A673 (cell line): ENCODE results near the gene RHOA. TPM values are rescaled to one million over a fixed set of nuclear protein-coding genes. Genes with fewer than 3 reads are reported as not detected.
A peak's percentile ranks its signal among the peaks of the same experiment; 100 is the strongest.

Experiments
- BruUV-seq: library from RNA; stranded (reverse); fragments of 400-500 nt; replicated peaks from 2 replicates; lab custom pipeline; 2021; lab: Mats Ljungman, UMichigan
- CTCF ChIA-PET: fragments of 300-600 bp; sonication (Branson Sonifier 250); formaldehyde crosslinking; loops from one replicate; lab custom pipeline; 2022; ENCODE audit warnings: antibody characterized with exemption; lab: Charles Lee
- POLR2A ChIA-PET: fragments of 300-600 bp; sonication (Branson Sonifier 250); formaldehyde crosslinking; loops from one replicate; lab custom pipeline; 2022; ENCODE audit warnings: antibody characterized with exemption; ENCODE audit not compliant: low non-redundant PET; lab: Charles Lee
- DNase-seq: peaks from one replicate; pipeline ENCODE4 v3.0.0-alpha.2; 2015; ENCODE audit warnings: low spot score
- H3K27ac ChIP-seq: fragments of 200-600 bp; sonication (generic); 2 replicates; pipeline ENCODE4 v1.5.1; 2016; ENCODE audit warnings: mixed run types, low read depth, mild to moderate bottlenecking, mixed read lengths, antibody characterized with exemption, low read length; ENCODE audit not compliant: poor library complexity, severe bottlenecking
- H3K27me3 ChIP-seq: fragments of 200-600 bp; sonication (generic); replicated peaks from 2 replicates; pipeline ENCODE4 v1.6.1; 2017; ENCODE audit warnings: mixed run types, low read depth, mild to moderate bottlenecking, mixed read lengths, antibody characterized with exemption, low read length; ENCODE audit not compliant: insufficient read depth, poor library complexity
- H3K36me3 ChIP-seq: fragments of 200-600 bp; sonication (generic); 2 replicates; pipeline ENCODE4 v1.6.1; 2016; ENCODE audit warnings: mixed run types, mild to moderate bottlenecking, mixed read lengths, antibody characterized with exemption, low read length; ENCODE audit not compliant: insufficient read depth, poor library complexity, severe bottlenecking
- H3K4me1 ChIP-seq: fragments of 200-600 bp; sonication (generic); 2 replicates; pipeline ENCODE4 v1.6.1; 2017; ENCODE audit warnings: mixed run types, mild to moderate bottlenecking, mixed read lengths, antibody characterized with exemption, low read length; ENCODE audit not compliant: insufficient read depth, poor library complexity, severe bottlenecking
- H3K4me3 ChIP-seq: fragments of 200-600 bp; sonication (generic); 2 replicates; pipeline ENCODE4 v1.5.1; 2016; ENCODE audit warnings: low read depth, mixed run types, mild to moderate bottlenecking, mixed read lengths, low read length; ENCODE audit not compliant: poor library complexity, severe bottlenecking
- H3K9me3 ChIP-seq: fragments of 200-600 bp; sonication (generic); 2 replicates; pipeline ENCODE4 v1.6.1; 2016; ENCODE audit warnings: mixed run types, low read depth, mild to moderate bottlenecking, mixed read lengths, antibody characterized with exemption, low read length; ENCODE audit not compliant: poor library complexity, severe bottlenecking
- EZH2 ChIP-seq: fragments of 200-600 bp; sonication (generic); IDR thresholded peaks from 2 replicates; pipeline ENCODE4 v1.6.1; 2017; ENCODE audit warnings: borderline replicate concordance, low read depth, mild to moderate bottlenecking, mixed read lengths, antibody characterized with exemption, low read length; ENCODE audit not compliant: poor library complexity, severe bottlenecking
- intact Hi-C: fragments of 100-400 bp; cut with micrococcal nuclease; formaldehyde crosslinking; loops from one replicate; pipeline ENCODE4 v1.10.0; 2022; ENCODE audit not compliant: unreplicated experiment
- total RNA-seq: library from RNA; stranded (reverse); gene quantifications from 2 replicates; pipeline ENCODE4 v1.2.3, GENCODE V29; 2021
- TF ChIP-seq, protein P1 (sequence below): fragments of 300-800, 200-600 bp; sonication (generic); conservative IDR thresholded peaks from 2 replicates; pipeline ENCODE4 v1.5.1; 2017; ENCODE audit warnings: low read depth, mild to moderate bottlenecking, antibody characterized with exemption, low read length, moderate library complexity, mixed read lengths

RHOA gene
- total RNA-seq, 1 experiment from 2014 or later: 198 TPM

DNA sequence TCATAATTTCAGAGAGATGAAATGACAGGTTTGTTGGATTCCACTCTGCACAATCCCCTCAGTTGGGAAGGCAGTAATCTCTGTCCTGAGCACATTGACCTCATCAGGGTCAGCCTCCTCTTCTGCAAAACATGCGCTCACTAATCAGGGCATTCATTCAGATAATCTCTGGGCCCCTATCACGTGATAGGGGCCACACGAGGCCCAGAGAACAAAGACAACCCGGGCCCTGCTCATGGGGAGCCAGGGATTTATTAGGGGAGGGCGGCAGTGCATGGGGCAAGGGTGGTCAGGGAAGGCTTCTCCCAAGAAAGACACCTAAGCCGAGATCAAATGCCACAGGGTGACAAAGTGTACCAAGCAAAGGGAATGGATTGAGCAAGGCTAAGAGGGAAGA, 1.6 kb upstream of the RHOA start:
- CTCF ChIA-PET: no interaction called here
- Histone ChIP-seq H3K27ac (no peak overlapping the region), H3K4me3 (peak overlapping the region; percentile 84), H3K27me3 (no peaks in the 10 kb centered on the region), H3K4me1 (no peaks in the 10 kb centered on the region), H3K9me3 (no peaks in the 10 kb centered on the region), H3K36me3 (no peaks in the 10 kb centered on the region)
- TF ChIP-seq, protein P1, sequence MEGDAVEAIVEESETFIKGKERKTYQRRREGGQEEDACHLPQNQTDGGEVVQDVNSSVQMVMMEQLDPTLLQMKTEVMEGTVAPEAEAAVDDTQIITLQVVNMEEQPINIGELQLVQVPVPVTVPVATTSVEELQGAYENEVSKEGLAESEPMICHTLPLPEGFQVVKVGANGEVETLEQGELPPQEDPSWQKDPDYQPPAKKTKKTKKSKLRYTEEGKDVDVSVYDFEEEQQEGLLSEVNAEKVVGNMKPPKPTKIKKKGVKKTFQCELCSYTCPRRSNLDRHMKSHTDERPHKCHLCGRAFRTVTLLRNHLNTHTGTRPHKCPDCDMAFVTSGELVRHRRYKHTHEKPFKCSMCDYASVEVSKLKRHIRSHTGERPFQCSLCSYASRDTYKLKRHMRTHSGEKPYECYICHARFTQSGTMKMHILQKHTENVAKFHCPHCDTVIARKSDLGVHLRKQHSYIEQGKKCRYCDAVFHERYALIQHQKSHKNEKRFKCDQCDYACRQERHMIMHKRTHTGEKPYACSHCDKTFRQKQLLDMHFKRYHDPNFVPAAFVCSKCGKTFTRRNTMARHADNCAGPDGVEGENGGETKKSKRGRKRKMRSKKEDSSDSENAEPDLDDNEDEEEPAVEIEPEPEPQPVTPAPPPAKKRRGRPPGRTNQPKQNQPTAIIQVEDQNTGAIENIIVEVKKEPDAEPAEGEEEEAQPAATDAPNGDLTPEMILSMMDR: no peak
- TF ChIP-seq EZH2: no peak
- no peak for DNase-seq
- no TSS peak for BruUV-seq
- intact Hi-C loops: loop anchor here (10.0 kb wide), 1 partner anchor 59 kb away; the partner anchor contains the start of gene GPX1
- POLR2A ChIA-PET: no interaction called here

DNA sequence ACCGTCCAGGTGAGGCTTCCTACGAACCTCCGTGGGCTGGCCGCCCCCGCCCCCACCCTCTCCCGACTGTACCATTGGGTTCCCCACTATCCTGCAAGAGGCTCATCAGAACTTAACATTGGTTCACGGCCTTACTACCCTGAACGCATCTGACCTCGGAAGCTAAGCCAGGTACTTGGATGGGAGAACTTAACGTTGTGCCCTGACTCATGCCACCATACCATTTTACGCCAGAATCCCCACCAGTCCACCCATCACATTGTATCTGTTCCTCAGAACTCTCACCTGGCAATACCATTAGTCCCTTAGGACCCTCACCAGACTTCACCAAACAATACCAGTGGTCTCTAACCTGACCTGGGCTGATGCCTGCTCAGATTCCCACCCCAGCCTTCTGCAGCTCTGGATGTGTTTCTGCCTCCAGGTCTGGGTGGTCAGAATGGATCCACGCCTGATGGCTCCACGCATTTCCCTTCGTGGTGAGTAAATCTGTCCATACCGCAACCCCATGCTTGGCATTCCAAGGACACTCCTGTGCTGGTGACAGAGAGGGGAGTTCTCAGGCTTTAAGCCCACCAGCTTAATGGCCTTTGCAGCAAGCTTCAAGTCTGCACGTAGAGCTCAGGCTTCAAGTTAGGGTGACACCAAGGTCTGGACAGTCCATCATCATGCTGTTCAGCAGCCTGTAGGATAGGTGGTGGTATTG, 1.0 kb upstream of the RHOA start:
- no TSS peak for BruUV-seq
- Histone ChIP-seq H3K4me1 (no peaks in the 10 kb centered on the region), H3K9me3 (no peaks in the 10 kb centered on the region), H3K36me3 (no peaks in the 10 kb centered on the region), H3K4me3 (peak overlapping the region; percentile 84), H3K27ac (peak overlapping the region; percentile 91), H3K27me3 (no peaks in the 10 kb centered on the region)
- intact Hi-C loops: loop anchor here (10.0 kb wide), 1 partner anchor 58 kb away; the partner anchor contains the start of gene GPX1
- ChIA-PET CTCF (no interaction called here), POLR2A (no interaction called here)
- TF ChIP-seq, protein P1: no peak
- no peak for TF ChIP-seq EZH2
- DNase-seq: no peak

DNA sequence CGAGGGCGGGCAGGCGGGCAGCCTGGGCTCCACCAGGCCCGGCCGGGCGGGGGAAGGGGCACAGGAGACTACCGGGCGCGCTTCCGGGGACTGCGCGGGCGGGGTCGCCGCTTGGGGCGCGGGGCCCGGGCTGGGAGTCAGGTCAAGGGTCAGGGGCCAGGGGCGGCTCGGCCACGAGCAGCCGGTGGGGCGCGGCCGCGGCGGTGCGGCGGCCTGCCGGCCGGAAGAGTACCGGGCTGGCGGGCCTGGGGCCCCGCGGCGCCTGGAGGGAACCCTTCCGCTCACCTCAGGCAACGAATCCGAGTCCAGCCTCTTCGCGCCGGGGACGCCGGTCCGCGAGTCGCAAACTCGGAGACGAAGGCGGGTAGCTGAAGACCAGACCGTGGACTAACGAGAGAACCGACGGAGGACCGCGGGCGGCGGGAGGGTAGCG, 225 bp downstream of the RHOA start:
- BruUV-seq: no TSS peak
- H3K9me3 ChIP-seq: no peaks in the 10 kb centered on the region
- TF ChIP-seq EZH2: no peak
- TF ChIP-seq, protein P1: no peak
- no peaks in the 10 kb centered on the region for H3K4me1 ChIP-seq
- ChIA-PET CTCF (no interaction called here), POLR2A (interaction anchor here (0.8 kb wide), 1 partner anchor 318 kb away, joined by 4 read pairs; the partner anchor contains the start of gene QRICH1)
- no peaks in the 10 kb centered on the region for H3K36me3 ChIP-seq
- intact Hi-C loops: loop anchor here (10.0 kb wide), 1 partner anchor 57 kb away; the partner anchor contains the start of gene GPX1
- no peaks in the 10 kb centered on the region for H3K27me3 ChIP-seq
- H3K27ac ChIP-seq: peak overlapping the region; percentile 91
- H3K4me3 ChIP-seq: peak overlapping the region; percentile 84
- DNase-seq: no peak
